Ureter (tissue), 1 donor: ENCODE results near the gene HNRNPCL1. TPM values are rescaled to one million over a fixed set of nuclear protein-coding genes. Genes with fewer than 3 reads are reported as not detected.
"Not testable (repeated sequence)": the region's sequence is repeated elsewhere in the genome, so short reads cannot be mapped to it uniquely, and the experiment has no call there.

Experiments
- DNase-seq: peaks from one replicate; pipeline ENCODE4 v3.0.0-alpha.2; 2020; ENCODE audit warnings: low spot score
- total RNA-seq: library from RNA; stranded (reverse); gene quantifications from one replicate; pipeline ENCODE4 v1.2.4, GENCODE V29; 2023
- donor health status: DM: yes; HTN: yes; CAD: no.

Gene HNRNPCL1
- total RNA-seq: not detected

DNA sequence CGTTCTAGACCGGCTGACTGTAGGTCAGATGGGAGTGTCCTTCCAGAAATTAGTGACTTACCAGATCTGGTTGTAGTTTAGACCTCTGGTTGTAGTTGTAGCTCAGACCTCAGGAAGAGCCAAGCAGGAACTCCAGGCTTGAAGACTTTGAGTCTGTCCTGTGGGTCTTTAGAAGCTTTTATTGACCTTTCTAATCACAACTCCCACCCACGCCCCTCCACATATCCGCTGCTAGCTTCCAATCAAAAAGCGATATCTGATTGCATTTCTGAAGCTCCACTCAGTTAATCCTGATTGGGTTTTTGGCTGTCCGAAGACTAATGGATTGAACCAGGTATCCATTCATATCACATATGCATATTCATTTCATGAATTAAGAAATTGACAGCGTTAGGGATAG is at the start of gene HNRNPCL1:
Gene HNRNPCL1, minus strand, starts transcription at position 101 of the 400 bp plus-strand sequence. CDS start 431 bp downstream, outside the sequence.
- not testable (repeated sequence) for DNase-seq

DNA sequence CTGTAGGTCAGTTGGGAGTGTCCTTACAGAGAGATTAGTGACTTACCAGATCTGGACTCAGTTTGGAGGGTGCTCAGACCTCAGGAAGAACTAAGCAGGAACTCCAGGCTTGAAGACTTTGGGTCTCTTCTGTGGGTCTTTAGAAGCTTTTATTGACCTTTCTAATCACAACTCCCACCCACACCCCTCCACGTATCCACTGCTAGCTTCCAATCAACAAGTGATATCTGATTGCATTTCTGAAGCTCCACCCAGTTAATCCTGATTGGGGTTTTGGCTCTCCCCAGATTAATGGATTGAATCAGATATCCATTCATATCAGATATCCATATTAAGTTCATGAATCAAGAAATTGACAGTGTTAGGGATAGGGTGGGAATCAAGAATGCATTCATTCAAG is 49.6 kb upstream of the HNRNPCL1 start, which contains the start of gene PRAMEF10:
Gene PRAMEF10, minus strand, starts transcription at position 101 of the 400 bp plus-strand sequence. CDS start 2,423 bp downstream, outside the sequence.
- not testable (repeated sequence) for DNase-seq

GRCh38 chr1:12886101-12886500 is 37.6 kb upstream of the HNRNPCL1 start, which contains the start of gene PRAMEF4:
TSS of gene PRAMEF4 (minus strand) at chr1:12886201. CDS start at chr1:12883394, 2,807 bp downstream.
- not testable (repeated sequence) for DNase-seq

- DNase-seq: not testable (repeated sequence)
Measured at GRCh38 chr1:12878453-12878852, 29.9 kb upstream of the HNRNPCL1 start.

- DNase-seq: not testable (repeated sequence)
Measured at GRCh38 chr1:12863131-12863880, 14.8 kb upstream of the HNRNPCL1 start.

DNA sequence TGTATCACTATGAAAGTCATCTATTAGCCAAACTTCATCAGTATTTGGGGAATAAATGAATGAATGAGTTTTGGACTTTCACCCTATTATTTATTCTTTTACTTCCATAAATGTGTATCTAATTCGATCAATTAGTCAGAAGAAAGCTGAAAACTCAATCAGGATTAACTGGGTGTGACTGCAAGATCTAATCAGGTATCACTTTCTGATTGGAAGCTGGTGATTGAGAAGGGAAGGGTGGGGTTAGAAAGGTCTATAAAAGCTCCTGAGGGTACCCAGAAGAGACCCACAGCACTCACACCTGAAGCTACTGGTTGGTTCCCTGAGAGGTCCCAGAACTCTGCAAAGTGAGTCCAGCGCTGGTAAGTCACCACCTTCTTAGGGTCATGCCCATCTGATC is 8.3 kb upstream of the HNRNPCL1 start, which contains the start of gene PRAMEF2:
Gene PRAMEF2, plus strand, starts transcription at position 301 of the 400 bp plus-strand sequence. CDS start 1,924 bp downstream, outside the sequence.
- not testable (repeated sequence) for DNase-seq

GRCh38 chr1:12851779-12852178 is 3.3 kb upstream of the HNRNPCL1 start:
- no peak for DNase-seq

DNA sequence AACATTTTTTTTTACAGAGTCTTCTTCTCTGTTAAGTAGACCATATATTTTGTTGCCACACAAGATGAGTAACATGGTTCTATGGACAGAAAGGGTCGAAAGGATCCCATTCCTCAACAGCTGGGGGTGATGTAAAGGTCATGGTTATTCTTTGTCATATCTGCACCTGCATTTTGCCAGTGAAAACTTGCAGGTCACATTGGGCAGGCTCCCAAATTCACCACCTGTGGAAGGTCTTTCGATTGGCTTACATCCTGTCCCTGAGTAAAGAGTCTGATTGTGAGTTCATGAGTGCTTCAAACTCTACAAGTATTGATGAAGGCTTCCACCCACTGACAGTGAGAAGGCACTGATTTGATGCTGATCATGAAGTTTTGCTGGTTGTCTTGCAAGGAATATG is 15.3 kb downstream of the HNRNPCL1 start:
- DNase-seq: not testable (repeated sequence)

- not testable (repeated sequence) for DNase-seq
Measured at GRCh38 chr1:12831310-12831709, 17.2 kb downstream of the HNRNPCL1 start, which contains the start of gene PRAMEF11. TSS of gene PRAMEF11 (minus strand) at chr1:12831410. CDS start at chr1:12828789, 2,621 bp downstream.

DNA sequence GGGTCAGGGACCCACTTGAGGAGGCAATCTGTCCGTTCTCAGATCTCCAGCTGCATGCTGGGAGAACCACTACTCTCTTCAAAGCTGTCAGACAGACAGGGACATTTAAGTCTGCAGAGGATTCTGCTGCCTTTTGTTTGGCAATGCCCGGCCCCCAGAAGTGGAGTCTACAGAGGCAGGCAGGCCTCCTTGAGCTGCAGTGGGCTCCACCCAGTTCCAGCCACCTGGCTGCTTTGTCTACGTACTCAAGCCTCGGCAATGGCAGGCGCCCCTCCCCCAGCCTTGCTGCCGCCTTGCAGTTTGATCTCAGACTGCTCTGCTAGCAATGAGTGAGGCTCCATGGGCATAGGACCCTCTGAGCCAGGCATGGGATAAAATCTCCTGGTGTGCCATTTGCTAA is 29.5 kb downstream of the HNRNPCL1 start:
- DNase-seq: not testable (repeated sequence)

GRCh38 chr1:12811409-12811784 is 37.1 kb downstream of the HNRNPCL1 start:
- no peak for DNase-seq

DNA sequence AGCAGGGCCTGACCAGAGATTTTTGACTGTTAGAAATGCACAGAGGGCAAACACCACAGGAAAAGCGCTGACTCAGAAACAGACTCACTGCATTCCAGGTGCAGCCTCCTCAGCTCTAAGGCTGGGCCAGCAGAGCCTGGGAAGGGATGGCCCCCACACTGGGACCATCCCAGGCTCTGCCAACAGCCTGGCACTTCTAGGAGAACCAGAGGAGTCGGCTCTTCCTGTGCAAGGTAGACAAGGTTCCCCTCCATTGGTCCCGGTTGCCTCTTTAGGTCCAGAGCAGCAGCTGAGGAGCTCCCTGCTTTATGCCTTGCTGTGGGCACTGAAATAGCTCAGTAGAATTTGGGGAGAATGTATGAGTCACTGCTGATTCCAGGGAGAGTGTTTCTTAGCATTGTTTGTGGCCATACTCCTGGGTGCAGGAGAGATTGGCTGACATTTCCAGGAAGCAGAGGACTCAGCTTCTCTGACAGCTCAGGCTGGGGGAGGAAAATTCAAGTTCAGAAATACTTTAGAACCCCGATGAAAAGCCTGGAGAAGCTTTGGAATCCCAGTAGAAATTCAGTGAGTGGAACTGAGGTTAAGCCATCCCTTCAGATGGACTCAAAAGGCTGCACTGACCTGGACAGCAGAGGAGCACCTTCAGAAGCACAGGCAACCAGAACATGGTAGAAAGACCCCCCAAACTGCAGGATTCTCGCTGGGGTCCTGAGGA is 37.7 kb downstream of the HNRNPCL1 start:
- DNase-seq: no peak

DNA sequence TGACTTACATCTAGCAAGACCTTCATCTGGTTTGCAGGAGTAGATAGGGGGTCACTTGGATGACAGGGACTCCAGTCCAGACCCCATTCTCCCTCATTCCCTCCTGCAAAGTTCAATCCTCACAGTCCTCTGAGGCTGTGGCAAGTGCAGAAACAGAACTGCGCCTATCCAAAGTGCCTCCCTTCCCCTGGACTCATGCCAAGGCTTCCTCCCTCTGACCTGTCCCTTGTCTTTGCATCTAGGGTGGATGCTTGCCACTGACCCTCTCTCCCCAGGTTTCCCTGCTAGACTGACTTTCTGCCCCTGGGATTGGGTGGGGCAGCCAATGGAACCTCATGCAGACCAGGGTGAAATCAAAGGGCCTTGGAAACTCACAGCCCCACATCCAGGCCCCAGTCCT is 38.6 kb downstream of the HNRNPCL1 start:
- no peak for DNase-seq

DNA sequence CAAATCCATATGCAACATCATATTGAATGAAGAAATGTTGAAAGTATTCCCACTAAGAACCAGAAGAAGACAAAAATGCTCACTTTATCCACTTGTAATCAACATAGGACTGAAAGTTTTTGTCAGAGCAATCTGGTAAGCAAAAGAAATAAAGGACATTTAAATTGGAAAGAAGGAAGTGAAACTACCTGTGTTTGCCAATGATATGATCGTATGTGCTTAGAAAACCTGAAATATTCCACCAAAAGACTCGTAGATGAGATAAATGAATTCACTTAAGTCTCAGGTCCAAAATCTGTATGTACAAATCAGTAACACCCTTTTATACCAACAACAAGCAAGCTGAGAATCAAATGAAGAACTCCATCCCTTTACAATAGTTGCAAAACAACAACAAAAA is 48.8 kb downstream of the HNRNPCL1 start:
- DNase-seq: no peak

GRCh38 chr1:12798911-12799310 is 49.6 kb downstream of the HNRNPCL1 start:
- DNase-seq: no peak

Other genes with a start within 250 kb of the HNRNPCL1 start
- gene DHRS3, start 230.5 kb downstream of the HNRNPCL1 start, total RNA-seq: 237 TPM
- gene AADACL4, start 204.6 kb downstream of the HNRNPCL1 start, total RNA-seq: not detected
- not detected for gene AADACL3, start 132.6 kb downstream of the HNRNPCL1 start, total RNA-seq
- gene CFAP107, start 102.5 kb downstream of the HNRNPCL1 start, total RNA-seq: not detected
- gene PRAMEF12, start 75.0 kb downstream of the HNRNPCL1 start, total RNA-seq: not detected
- gene PRAMEF1, start 57.3 kb downstream of the HNRNPCL1 start, total RNA-seq: not detected
- not detected for gene PRAMEF11, start 17.3 kb downstream of the HNRNPCL1 start, total RNA-seq
- gene PRAMEF2, start 8.4 kb upstream of the HNRNPCL1 start, total RNA-seq: not detected
- not detected for gene PRAMEF4, start 37.5 kb upstream of the HNRNPCL1 start, total RNA-seq
- not detected for gene PRAMEF10, start 49.5 kb upstream of the HNRNPCL1 start, total RNA-seq
- not detected for gene PRAMEF7, start 67.9 kb upstream of the HNRNPCL1 start, total RNA-seq
- not detected for gene PRAMEF6, start 98.9 kb upstream of the HNRNPCL1 start, total RNA-seq
- gene PRAMEF27, start 207.9 kb upstream of the HNRNPCL1 start, total RNA-seq: not detected
- not detected for gene HNRNPCL3, start 212.0 kb upstream of the HNRNPCL1 start, total RNA-seq
- gene PRAMEF25, start 222.1 kb upstream of the HNRNPCL1 start, total RNA-seq: not detected